Fibroblast of lung (primary cell): ENCODE data around the gene RIPK1.

ENCODE experiments used
- EZH2 ChIP-seq: IDR thresholded peaks from 2 replicates; pipeline ENCODE4 v1.5.1; 2012; ENCODE audit warnings: low read length, control low read depth, mild to moderate bottlenecking; ENCODE audit errors: missing control alignments
- TF ChIP-seq, protein P1 (sequence below), 2 donors: IDR thresholded peaks in 1 of 2; conservative IDR thresholded peaks in 1 of 2; 1 replicate in 1 of 2; 2 replicates in 1 of 2; pipeline ENCODE4 v1.5.1; 2011 to 2012; ENCODE audit warnings: low read length in 2 of 2, control low read depth in 1 of 2, inconsistent platforms in 1 of 2, low read depth in 1 of 2, mild to moderate bottlenecking in 1 of 2

DNA sequence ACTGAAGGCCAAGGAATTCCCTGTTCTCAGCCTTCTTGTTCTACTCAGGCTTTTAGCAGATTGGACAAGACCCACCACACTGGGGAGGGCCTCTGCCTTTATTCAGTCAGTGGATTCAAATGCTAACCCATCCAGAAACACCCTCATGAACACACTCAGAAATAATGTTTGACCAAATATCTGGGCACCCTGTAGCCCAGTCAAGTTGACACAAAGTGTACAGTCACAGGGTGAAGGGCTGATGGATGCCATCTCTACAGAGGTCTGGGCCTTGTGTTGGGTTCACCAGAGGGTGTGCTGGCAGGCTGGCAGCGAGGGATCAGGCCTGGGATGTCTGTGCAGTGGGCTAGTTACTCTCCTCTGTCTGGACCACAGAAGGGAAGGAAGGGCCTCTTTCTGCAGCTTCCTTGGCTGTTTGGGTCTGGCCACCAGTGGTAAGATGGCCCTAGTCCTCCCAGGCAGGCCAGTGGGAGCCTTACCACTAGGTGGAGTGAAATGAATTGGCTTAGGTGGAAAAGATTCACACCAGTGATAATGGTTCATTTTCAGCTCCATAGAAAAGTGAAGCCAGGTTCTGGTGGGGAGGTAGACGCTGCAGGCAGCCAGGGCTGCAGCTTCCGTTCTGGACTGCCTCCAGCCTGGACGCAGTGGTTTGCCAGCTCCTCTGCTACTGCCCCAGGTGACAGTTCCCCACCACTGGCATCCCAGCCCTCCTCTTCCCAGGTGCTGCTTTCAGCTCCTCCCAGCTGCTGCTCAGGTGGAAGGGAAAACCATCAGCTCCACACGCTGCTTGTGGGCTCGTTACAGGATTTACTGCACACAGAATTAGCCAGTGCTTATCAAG is 79.8 kb downstream of the RIPK1 start:
- TF ChIP-seq, protein P1, sequence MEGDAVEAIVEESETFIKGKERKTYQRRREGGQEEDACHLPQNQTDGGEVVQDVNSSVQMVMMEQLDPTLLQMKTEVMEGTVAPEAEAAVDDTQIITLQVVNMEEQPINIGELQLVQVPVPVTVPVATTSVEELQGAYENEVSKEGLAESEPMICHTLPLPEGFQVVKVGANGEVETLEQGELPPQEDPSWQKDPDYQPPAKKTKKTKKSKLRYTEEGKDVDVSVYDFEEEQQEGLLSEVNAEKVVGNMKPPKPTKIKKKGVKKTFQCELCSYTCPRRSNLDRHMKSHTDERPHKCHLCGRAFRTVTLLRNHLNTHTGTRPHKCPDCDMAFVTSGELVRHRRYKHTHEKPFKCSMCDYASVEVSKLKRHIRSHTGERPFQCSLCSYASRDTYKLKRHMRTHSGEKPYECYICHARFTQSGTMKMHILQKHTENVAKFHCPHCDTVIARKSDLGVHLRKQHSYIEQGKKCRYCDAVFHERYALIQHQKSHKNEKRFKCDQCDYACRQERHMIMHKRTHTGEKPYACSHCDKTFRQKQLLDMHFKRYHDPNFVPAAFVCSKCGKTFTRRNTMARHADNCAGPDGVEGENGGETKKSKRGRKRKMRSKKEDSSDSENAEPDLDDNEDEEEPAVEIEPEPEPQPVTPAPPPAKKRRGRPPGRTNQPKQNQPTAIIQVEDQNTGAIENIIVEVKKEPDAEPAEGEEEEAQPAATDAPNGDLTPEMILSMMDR (conservative IDR thresholded peaks at IDR 0.05 in 1 of 2, IDR thresholded peaks at IDR 0.05 in 1 of 2; ENCODE audit: low read depth in 1 of 2, low read length in 2 of 2) = no peak
- TF ChIP-seq EZH2 = no peak
